HAP-1 (cell line): ENCODE data around the gene HENMT1.

Source experiments
- DNase-seq, 2 experiments: peaks; one replicate each; pipeline ENCODE4 v3.0.0-alpha.2; 2016 to 2020; ENCODE audit warnings: low spot score in 2 of 2
- H3K27me3 ChIP-seq: fragments of 250-450 bp; sonication (Bioruptor Pico); 2 replicates; pipeline ENCODE4 v1.5.1; 2020; ENCODE audit warnings: low read depth, mild to moderate bottlenecking, moderate library complexity
- H3K36me3 ChIP-seq: fragments of 250-450 bp; sonication (Bioruptor Pico); replicated peaks from 2 replicates; pipeline ENCODE4 v1.5.1; 2020; ENCODE audit warnings: mild to moderate bottlenecking
- H3K4me1 ChIP-seq: fragments of 250-450 bp; sonication (Bioruptor Pico); 2 replicates; pipeline ENCODE4 v1.5.1; 2020; ENCODE audit warnings: mild to moderate bottlenecking
- H3K4me3 ChIP-seq: fragments of 250-450 bp; sonication (Bioruptor Pico); 2 replicates; pipeline ENCODE4 v1.5.1; 2020; ENCODE audit warnings: mild to moderate bottlenecking, moderate library complexity
- H3K9me3 ChIP-seq: fragments of 250-450 bp; sonication (Bioruptor Pico); 2 replicates; pipeline ENCODE4 v1.5.1; 2020; ENCODE audit warnings: mild to moderate bottlenecking, moderate library complexity
- in situ Hi-C: fragments of 300-500 bp; cut with MboI; formaldehyde crosslinking; loops from 3 replicates; pipeline ENCODE4 v1.14.3; 2020; ENCODE audit warnings: low sequenced_read_pairs, inconsistent platforms, mixed read lengths

Gene HENMT1

DNA sequence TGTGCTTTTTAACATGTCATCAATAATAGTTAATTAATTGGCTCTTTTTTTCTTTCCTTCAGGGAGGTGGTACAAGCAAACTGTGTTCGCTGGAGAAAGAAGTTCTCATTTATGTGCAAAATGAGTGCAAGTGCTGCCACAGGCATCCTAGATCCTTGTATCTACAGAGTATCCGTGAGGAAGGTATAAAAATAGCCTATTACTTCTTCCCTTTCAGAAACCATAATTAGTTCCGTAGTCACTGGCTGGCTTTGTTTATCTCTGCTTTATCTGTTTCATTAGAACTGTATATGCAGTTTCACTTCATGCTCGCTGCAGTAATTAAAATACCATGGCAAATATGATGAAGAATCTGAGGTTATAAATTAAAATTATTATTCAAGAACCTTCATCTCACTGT, 60.4 kb downstream of the HENMT1 start:
- Histone ChIP-seq H3K4me1 (no peaks in the 10 kb centered on the region), H3K36me3 (no peaks in the 10 kb centered on the region), H3K4me3 (no peak overlapping the region), H3K9me3 (no peaks in the 10 kb centered on the region), H3K27me3 (no peaks in the 10 kb centered on the region)
- DNase-seq: no peak
- in situ Hi-C loops: no loop called here

DNA sequence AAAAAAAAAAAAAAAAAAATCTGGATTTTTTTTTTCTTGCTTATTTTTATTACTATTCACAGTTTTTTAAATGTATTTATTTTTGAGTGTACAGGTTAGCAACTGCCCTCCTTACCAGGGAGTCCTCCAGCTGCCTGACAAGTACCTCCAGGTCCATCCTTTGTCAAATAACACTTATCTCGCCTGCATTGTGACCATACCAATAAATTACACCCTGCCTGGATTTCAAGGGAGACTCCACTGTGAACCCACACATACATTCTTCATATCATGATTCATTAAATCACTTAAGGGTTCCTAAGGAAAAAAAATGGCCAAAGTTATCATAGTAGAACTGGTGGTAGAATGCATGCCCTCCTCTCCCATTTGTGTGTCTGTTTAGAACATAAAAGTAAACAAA, 62.6 kb downstream of the HENMT1 start:
- no peaks in the 10 kb centered on the region for H3K27me3 ChIP-seq
- H3K4me1 ChIP-seq: no peaks in the 10 kb centered on the region
- H3K9me3 ChIP-seq: no peaks in the 10 kb centered on the region
- no peak overlapping the region for H3K4me3 ChIP-seq
- in situ Hi-C loops: no loop called here
- no peaks in the 10 kb centered on the region for H3K36me3 ChIP-seq
- no peak for DNase-seq
